Measurements from ENCODE around the gene IFT43. TPM values are rescaled to one million over a fixed set of nuclear protein-coding genes. Genes with fewer than 3 reads are reported as not detected.

IFT43 gene
- total RNA-seq, 1 experiment from 2014 or later = 20.3 TPM

- H3K27ac ChIP-seq (ENCODE audit: low read depth, low read length, poor library complexity, severe bottlenecking) = no peak overlapping the region
- BruUV-seq (replicated peaks) = no TSS peak
- no peak overlapping the region for H3K4me3 ChIP-seq (ENCODE audit: low read depth, low read length, poor library complexity, severe bottlenecking)
- TF ChIP-seq EZH2 (IDR thresholded peaks at IDR 0.05; ENCODE audit: borderline replicate concordance, low read depth, low read length, poor library complexity, severe bottlenecking) (no peak), CTCF (conservative IDR thresholded peaks at IDR 0.05; ENCODE audit: low read depth, low read length) (no peak)
- H3K4me1 ChIP-seq (ENCODE audit: insufficient read depth, low read length, poor library complexity, severe bottlenecking) = peaks cover 9% of the 10 kb centered on the region
- intact Hi-C loops (cut with micrococcal nuclease; ENCODE audit: unreplicated experiment) = no loop called here
- no peaks in the 10 kb centered on the region for H3K27me3 ChIP-seq (replicated peaks; ENCODE audit: insufficient read depth, low read depth, low read length, poor library complexity)
- no peak for DNase-seq (ENCODE audit: low spot score)
- CTCF ChIA-PET = interaction anchor here (1.5 kb wide), 1 partner anchor 269 kb away, joined by 12 read pairs; no protein-coding TSS in a partner anchor
- no peaks in the 10 kb centered on the region for H3K9me3 ChIP-seq (ENCODE audit: low read depth, low read length, poor library complexity, severe bottlenecking)
- no peaks in the 10 kb centered on the region for H3K36me3 ChIP-seq (ENCODE audit: insufficient read depth, low read length, poor library complexity, severe bottlenecking)
- POLR2A ChIA-PET (ENCODE audit: low non-redundant PET) = no interaction called here
Measured at GRCh38 chr14:75978249-75978731, 7.3 kb upstream of the IFT43 start.

- peak; percentile 29 for DNase-seq (ENCODE audit: low spot score)
- TF ChIP-seq CTCF (conservative IDR thresholded peaks at IDR 0.05; ENCODE audit: low read depth, low read length) (peak; percentile 72), EZH2 (IDR thresholded peaks at IDR 0.05; ENCODE audit: borderline replicate concordance, low read depth, low read length, poor library complexity, severe bottlenecking) (no peak)
- no TSS peak for BruUV-seq (replicated peaks)
Measured at GRCh38 chr14:75979071-75979571, 6.4 kb upstream of the IFT43 start.

GRCh38 chr14:75979648-75980565 is 5.7 kb upstream of the IFT43 start:
- intact Hi-C loops (cut with micrococcal nuclease; ENCODE audit: unreplicated experiment) = loop anchor here (5.0 kb wide), 3 partner anchors 73 to 673 kb away; partner anchors contain the start of gene FLVCR2
- DNase-seq (ENCODE audit: low spot score) = no peak
- Histone ChIP-seq H3K36me3 (ENCODE audit: insufficient read depth, low read length, poor library complexity, severe bottlenecking) (no peaks in the 10 kb centered on the region), H3K9me3 (ENCODE audit: low read depth, low read length, poor library complexity, severe bottlenecking) (no peaks in the 10 kb centered on the region), H3K4me1 (ENCODE audit: insufficient read depth, low read length, poor library complexity, severe bottlenecking) (peaks cover 9% of the 10 kb centered on the region), H3K27ac (ENCODE audit: low read depth, low read length, poor library complexity, severe bottlenecking) (no peak overlapping the region), H3K27me3 (replicated peaks; ENCODE audit: insufficient read depth, low read depth, low read length, poor library complexity) (no peaks in the 10 kb centered on the region), H3K4me3 (ENCODE audit: low read depth, low read length, poor library complexity, severe bottlenecking) (no peak overlapping the region)
- TF ChIP-seq EZH2 (IDR thresholded peaks at IDR 0.05; ENCODE audit: borderline replicate concordance, low read depth, low read length, poor library complexity, severe bottlenecking) (no peak), CTCF (conservative IDR thresholded peaks at IDR 0.05; ENCODE audit: low read depth, low read length) (no peak)
- BruUV-seq (replicated peaks) = no TSS peak
- CTCF ChIA-PET = interaction anchor here (1.0 to 1.5 kb wide), 3 partner anchors 73 to 271 kb away, joined by 3 to 12 read pairs (median 8); no protein-coding TSS in a partner anchor
- POLR2A ChIA-PET (ENCODE audit: low non-redundant PET) = no interaction called here

More at GRCh38 chr14:75979071-75979571, 6.4 kb upstream of the IFT43 start:
- no peak overlapping the region for H3K4me3 ChIP-seq (ENCODE audit: low read depth, low read length, poor library complexity, severe bottlenecking)
- H3K27me3 ChIP-seq (replicated peaks; ENCODE audit: insufficient read depth, low read depth, low read length, poor library complexity) = no peaks in the 10 kb centered on the region
- H3K36me3 ChIP-seq (ENCODE audit: insufficient read depth, low read length, poor library complexity, severe bottlenecking) = no peaks in the 10 kb centered on the region
- CTCF ChIA-PET = interaction anchor here (1.0 to 1.5 kb wide), 3 partner anchors 72 to 270 kb away, joined by 3 to 12 read pairs (median 8); no protein-coding TSS in a partner anchor
- H3K9me3 ChIP-seq (ENCODE audit: low read depth, low read length, poor library complexity, severe bottlenecking) = no peaks in the 10 kb centered on the region
- H3K4me1 ChIP-seq (ENCODE audit: insufficient read depth, low read length, poor library complexity, severe bottlenecking) = peaks cover 9% of the 10 kb centered on the region
- POLR2A ChIA-PET (ENCODE audit: low non-redundant PET) = no interaction called here
- no peak overlapping the region for H3K27ac ChIP-seq (ENCODE audit: low read depth, low read length, poor library complexity, severe bottlenecking)
- intact Hi-C loops (cut with micrococcal nuclease; ENCODE audit: unreplicated experiment) = no loop called here
